GM21390 (cell line): ENCODE data around the gene MYO5B.
A peak's percentile ranks its signal among the peaks of the same experiment; 100 is the strongest.
"Not testable (repeated sequence)": the region's sequence is repeated elsewhere in the genome, so short reads cannot be mapped to it uniquely, and the experiment has no call there.

ENCODE experiments used
- ATAC-seq: cut with Tn5 transposase; IDR thresholded peaks from one replicate; pipeline ENCODE4 v1.9.1; 2021; ENCODE audit not compliant: unreplicated experiment

MYO5B gene

GRCh38 chr18:49898421-49898820, 296.5 kb downstream of the MYO5B start:
- no peak for ATAC-seq

- no peak for ATAC-seq
Measured at GRCh38 chr18:49894517-49895226, 300.3 kb downstream of the MYO5B start.

GRCh38 chr18:49893036-49893435, 301.9 kb downstream of the MYO5B start:
- no peak for ATAC-seq

GRCh38 chr18:49892148-49892924, 302.6 kb downstream of the MYO5B start:
- no peak for ATAC-seq

GRCh38 chr18:49890041-49890440, 304.9 kb downstream of the MYO5B start:
- ATAC-seq: no peak

- ATAC-seq: not testable (repeated sequence)
Measured at GRCh38 chr18:49889552-49889951, 305.4 kb downstream of the MYO5B start.

- ATAC-seq: no peak
Measured at GRCh38 chr18:49886891-49887764, 307.8 kb downstream of the MYO5B start.

GRCh38 chr18:49884959-49885358, 310.0 kb downstream of the MYO5B start:
- no peak for ATAC-seq

- no peak for ATAC-seq
Measured at GRCh38 chr18:49884465-49884864, 310.5 kb downstream of the MYO5B start.

- ATAC-seq: no peak
Measured at GRCh38 chr18:49880661-49881060, 314.3 kb downstream of the MYO5B start.

GRCh38 chr18:49879271-49879580, 315.7 kb downstream of the MYO5B start:
- ATAC-seq: no peak

- ATAC-seq: no peak
Measured at GRCh38 chr18:49878567-49879270, 316.2 kb downstream of the MYO5B start.

- ATAC-seq: no peak
Measured at GRCh38 chr18:49878015-49878414, 316.9 kb downstream of the MYO5B start.

GRCh38 chr18:49876536-49876935, 318.4 kb downstream of the MYO5B start:
- no peak for ATAC-seq

GRCh38 chr18:49875783-49876182, 319.2 kb downstream of the MYO5B start:
- ATAC-seq: no peak

- no peak for ATAC-seq
Measured at GRCh38 chr18:49875155-49875554, 319.8 kb downstream of the MYO5B start.

GRCh38 chr18:49874238-49874637, 320.7 kb downstream of the MYO5B start:
- peak; percentile 72 for ATAC-seq

- ATAC-seq: no peak
Measured at GRCh38 chr18:49869354-49869753, 325.6 kb downstream of the MYO5B start.

GRCh38 chr18:49866680-49867079, 328.3 kb downstream of the MYO5B start:
- no peak for ATAC-seq

GRCh38 chr18:49865401-49865800, 329.5 kb downstream of the MYO5B start:
- no peak for ATAC-seq
